Measurements from ENCODE around the gene SAMD11.
A peak's percentile ranks its signal among the peaks of the same experiment; 100 is the strongest.
"Not testable (repeated sequence)": the region's sequence is repeated elsewhere in the genome, so short reads cannot be mapped to it uniquely, and the experiment has no call there.

Gene SAMD11, protein sequence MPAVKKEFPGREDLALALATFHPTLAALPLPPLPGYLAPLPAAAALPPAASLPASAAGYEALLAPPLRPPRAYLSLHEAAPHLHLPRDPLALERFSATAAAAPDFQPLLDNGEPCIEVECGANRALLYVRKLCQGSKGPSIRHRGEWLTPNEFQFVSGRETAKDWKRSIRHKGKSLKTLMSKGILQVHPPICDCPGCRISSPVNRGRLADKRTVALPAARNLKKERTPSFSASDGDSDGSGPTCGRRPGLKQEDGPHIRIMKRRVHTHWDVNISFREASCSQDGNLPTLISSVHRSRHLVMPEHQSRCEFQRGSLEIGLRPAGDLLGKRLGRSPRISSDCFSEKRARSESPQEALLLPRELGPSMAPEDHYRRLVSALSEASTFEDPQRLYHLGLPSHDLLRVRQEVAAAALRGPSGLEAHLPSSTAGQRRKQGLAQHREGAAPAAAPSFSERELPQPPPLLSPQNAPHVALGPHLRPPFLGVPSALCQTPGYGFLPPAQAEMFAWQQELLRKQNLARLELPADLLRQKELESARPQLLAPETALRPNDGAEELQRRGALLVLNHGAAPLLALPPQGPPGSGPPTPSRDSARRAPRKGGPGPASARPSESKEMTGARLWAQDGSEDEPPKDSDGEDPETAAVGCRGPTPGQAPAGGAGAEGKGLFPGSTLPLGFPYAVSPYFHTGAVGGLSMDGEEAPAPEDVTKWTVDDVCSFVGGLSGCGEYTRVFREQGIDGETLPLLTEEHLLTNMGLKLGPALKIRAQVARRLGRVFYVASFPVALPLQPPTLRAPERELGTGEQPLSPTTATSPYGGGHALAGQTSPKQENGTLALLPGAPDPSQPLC

DNA sequence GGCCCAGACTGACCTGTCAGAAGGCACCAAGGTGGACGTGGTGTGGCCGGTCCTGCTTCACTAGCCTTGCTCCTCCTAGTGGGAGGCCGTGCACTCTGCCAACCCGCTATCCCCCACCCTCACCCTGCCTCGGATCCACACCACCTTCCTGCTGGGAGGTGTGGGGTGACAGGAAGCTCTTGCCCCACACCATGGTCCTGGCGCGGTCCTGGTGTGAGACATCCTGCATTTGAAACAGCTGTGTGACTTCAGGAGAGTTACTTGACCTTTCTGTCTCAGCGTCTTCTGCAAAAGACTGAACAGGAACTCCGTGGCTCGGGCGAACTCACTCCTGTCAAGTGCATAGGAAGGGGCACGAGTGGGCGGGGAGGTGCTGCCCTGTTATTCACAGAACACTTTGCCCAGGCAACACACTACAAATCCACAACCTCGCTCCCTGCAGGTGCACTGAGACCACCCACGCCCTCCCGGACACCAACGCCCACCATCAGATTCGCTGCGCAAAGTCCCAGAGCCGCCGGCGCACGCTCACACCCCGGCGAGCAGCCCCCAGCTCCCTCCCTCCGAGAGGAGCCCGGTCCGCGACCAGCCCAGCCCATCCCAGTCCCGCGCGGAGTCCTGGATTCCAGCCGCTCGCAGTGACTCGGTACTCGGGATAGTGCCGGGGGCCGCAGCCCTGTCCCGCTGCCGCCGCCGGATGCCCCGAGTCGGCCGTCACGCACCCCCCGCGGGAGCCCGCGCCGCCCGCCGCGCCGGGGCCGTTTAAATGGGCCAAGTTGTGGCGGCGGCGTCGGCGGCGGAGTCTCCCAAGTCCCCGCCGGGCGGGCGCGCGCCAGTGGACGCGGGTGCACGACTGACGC, at the start of gene SAMD11:
Gene SAMD11 (plus strand): TSS at position 793 of the 860 bp plus-strand sequence. CDS start 509 bp downstream, outside the sequence.
- peak; percentile 96 for DNase-seq (ENCODE audit: low read depth, low spot score)

DNA sequence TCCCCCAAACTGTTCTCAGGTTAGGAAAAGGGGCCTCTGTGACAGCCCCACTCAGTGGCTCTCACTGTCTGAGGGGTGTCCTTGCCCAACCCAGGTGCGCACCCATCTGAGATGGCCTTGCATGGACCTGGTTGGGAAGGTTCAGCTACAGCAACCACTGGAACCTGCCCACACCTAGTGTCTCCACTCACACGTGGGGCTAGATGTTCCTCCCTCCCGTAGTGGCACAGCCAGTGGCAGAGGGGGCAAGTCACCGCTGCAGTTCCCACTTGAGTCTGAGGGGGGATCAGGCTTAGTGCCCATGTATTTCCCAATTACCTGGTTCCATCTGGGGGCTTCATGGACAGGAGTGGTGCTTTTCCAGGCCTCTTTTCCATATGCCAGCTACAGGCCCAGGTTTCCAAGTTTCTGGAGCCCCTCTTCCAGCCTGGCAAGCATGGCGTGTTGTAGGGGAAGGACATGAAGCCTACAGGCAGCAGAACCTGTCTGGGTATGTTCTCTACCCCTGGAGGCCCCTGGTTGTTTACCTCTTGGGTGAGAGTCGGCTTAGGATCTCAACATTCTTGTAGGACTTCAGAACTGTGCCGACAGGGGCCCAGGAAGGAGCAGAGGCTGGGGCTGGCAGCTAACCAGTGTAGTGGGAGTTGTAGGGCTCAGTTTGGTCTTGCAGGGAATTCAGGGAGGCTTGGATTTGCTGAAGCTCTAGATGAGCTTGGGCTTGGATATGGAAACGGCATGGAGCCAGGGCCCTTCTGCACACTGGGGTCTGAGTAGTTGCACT, 47.1 kb upstream of the SAMD11 start:
- DNase-seq (ENCODE audit: low read depth, low spot score) = not testable (repeated sequence)

DNA sequence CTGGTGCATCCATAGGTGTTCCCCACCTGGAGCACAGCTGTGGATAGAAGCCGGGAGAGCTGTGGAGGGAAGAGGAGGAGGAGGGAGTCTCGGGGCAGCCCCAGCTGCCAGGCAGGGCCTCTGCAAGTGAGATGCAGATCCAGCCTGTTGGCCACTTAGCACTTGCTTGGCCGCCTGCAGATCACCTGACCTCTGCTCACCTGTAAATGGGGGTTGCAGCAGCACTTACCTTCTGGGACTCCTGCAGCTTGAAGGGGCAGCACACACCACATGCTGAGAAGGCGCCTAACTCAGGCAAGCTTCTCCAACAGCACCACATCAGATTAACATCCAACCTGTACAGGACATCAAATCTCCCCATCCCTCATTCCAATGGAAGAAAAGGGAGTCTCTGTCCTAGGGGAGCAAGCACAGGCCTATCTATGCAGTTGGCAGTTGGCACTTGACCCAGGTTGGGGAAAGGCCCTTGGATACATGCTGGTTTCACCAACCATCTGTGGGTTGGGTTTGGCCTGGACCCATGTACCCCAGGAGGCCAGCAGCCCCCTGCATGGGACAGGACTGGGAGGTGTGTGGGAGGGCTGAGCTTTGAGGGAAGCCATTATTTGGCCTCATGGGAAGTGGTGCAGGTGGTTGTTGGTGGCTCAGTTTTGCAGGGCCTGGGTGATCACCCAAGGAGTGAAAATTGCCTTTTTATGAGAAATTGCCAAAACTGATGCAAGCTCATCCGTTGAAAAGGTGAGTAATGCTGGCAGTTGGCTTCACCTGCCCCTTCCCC, 46.3 kb upstream of the SAMD11 start:
- DNase-seq (ENCODE audit: low read depth, low spot score) = not testable (repeated sequence)

DNA sequence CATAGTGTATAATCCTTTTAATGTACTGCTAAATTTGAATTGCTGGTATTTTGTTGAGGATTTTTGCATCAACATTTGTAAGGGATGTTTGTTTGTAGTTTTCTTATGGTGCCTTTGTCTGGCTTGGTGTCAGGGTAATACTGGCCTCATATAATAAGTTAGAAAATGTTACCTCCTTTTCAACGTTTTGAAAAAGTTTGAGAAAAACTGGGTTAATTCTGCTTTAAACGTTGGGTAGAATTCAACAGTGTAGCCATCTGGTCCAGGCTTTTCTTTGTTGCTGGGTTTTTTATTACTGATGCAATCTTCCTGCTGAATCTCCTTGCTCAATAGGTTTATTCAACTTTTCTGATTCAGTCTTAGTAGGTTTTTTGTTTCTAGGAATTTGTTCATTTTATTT, 43.2 kb upstream of the SAMD11 start:
- DNase-seq (ENCODE audit: low read depth, low spot score) = not testable (repeated sequence)

DNA sequence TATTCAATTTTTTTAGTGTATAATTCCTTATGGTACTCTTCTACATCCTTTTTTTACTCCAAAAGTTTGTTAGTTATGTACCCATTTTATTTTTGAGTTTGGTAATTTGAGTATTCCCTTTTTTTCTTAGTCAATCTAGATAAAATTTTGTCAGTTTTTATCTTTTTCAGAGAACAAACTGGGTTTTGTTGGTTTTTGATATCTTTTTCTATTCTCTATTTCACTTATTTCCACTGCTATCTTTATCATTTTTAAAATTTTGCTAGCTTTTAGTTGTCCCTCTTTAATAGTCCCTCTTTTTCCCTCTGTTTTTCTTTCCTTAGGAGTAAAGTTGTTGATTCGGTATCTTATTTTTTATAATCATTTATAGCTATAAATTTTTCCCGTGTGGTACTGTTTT, 42.8 kb upstream of the SAMD11 start:
- DNase-seq (ENCODE audit: low read depth, low spot score) = not testable (repeated sequence)

DNA sequence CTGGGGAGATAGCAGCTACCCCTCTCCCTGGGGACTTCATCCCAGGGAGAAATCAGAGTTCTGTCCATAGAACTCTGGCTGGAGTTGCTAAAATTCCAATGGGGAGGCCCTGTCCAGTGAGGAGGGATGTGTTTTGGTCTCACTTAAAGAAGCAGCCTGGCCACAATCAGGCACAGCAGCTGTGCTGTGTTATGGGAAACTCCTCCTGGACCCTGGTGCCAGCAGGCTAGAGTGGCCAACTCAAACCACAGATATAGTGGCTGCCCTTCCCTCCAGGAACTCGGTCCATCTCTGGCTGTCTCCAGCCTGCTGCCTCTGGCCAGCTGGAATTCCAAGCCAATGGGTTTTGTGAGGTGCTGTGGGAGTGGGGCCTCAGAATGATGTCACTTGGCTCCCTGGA, 37.4 kb upstream of the SAMD11 start:
- DNase-seq (ENCODE audit: low read depth, low spot score) = no peak

DNA sequence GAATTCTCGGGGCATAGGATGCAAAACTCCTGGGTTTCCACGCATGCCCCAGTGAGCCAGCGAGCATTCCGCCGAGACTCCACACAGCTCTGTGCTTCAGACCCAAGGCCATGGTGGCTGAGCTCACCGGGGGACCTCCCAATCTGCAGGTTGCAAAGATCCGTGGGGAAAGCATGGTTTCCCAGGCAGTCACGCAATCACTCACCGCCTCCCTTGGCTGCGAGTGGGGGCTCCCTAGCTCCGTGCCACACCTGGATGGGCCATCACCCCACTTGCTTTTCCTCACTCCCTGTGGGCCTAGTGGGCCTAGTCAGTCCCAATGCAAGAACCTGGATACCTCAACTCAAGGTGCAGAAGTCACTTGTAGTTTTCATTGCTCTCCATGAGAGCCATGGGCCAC, 37.0 kb upstream of the SAMD11 start:
- no peak for DNase-seq (ENCODE audit: low read depth, low spot score)

DNA sequence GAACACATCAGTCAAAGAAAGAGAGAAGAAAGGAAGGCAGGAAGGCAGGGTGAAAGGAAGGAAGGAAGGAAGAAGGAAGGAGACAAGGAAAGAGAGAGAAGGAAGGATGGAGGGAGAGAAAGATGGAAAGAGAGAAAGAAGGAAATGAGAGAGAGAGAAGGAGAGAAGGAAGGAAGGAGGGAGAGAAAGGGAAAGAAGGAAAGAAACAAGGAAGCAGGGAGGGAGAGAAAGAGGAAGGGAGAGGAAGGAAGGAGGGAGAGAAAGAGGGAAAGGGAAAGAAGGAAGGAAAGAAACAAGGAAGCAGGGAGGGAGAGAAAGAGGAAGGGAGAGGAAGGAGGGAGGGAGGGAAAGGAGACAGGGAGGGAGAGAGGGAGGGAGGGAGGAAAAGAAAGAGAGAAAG, 35.4 kb upstream of the SAMD11 start:
- DNase-seq (ENCODE audit: low read depth, low spot score) = no peak

DNA sequence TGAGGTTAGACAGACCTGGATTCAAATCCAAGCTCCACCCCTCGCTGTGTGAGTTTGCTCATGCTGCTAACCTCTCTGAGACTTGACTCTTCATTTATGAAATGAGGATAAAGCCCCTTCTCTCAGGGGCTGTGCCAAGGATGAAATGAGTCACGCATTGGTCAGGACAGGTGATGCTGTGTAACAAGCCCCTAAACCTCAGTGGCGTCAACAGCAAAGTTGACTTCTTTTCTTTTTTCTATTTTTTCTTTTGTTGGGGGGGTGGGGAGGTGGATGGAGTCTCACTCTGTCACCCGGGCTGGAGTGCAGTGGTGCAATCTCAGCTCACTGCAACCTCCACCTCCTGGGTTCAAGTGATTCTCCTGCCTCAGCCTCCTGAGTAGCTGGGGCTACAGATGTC, 33.9 kb upstream of the SAMD11 start:
- not testable (repeated sequence) for DNase-seq (ENCODE audit: low read depth, low spot score)

DNA sequence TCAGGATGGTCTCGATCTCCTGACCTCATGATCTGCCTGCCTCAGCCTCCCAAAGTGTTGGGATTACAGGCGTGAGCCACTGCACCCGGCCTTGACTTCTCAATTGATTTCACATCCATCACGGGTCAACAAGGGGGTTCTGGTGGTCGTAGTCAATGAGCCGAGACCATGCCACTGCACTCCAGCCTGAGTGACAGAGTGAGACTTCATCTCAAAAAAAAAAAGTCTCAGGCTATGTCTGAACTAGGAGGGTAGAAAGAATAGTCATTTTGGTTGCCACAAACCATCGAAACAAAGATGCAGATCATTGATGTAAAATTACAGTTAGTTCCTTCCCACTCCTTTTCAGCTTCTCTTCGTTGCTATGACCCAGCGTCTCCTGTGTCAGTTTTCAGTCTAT, 33.5 kb upstream of the SAMD11 start:
- DNase-seq (ENCODE audit: low read depth, low spot score) = not testable (repeated sequence)

DNA sequence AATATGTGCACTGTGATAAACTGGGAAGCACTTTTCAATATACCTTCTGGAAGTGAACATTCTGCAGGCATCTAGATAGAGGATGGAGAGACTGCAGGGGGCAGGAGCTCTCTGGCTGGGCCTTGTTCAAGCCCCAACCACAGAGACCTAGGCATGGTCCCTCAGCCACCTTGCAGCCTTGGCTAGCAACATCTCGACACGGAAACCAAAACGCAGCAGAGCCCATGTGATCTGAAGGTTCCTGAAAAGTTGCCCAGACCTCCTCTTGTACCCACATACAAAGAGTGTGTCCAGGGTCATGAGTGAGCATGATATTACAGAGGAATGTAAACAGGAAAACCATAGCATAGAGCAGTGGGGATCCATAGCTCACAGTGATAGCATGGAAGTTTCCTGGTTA, 33.1 kb upstream of the SAMD11 start:
- DNase-seq (ENCODE audit: low read depth, low spot score) = no peak

DNA sequence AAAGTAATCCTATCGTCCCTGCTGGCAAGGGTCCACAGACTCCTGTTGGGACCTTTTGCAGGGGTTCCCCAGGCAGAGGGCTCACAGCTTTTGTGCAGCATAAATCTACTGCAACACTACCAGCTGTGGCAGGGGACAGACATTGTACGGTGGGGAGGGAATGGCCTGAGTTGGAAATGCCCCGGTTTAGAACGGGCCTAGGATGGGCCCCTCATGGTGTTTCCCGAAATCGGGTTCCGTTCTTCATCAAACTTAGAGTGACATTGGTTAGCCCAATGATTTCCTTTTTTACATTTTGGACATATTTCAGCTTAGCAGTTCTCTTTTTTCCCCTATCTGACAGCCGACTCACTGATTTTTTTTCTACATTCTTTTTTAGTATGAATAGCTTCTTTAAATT, 26.5 kb upstream of the SAMD11 start:
- no peak for DNase-seq (ENCODE audit: low read depth, low spot score)

DNA sequence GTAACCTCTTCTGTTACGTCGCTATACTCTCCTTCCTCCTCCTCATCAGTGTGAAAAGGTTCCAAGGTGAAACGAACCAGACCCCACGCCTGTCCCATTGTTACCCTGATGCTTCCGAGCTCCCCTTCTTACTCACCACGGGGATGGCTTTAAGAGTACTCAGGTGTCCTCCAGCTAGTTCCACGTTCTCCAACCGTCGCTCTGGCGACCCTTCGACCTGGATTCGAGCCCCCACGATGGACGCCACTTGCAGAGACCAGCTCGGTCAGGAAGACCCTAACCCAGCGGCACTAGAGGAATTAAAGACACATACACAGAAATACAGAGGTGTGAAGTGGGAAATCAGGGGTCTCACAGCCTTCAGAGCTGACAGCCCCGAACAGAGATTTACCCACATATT, 25.8 kb upstream of the SAMD11 start:
- not testable (repeated sequence) for DNase-seq (ENCODE audit: low read depth, low spot score)

DNA sequence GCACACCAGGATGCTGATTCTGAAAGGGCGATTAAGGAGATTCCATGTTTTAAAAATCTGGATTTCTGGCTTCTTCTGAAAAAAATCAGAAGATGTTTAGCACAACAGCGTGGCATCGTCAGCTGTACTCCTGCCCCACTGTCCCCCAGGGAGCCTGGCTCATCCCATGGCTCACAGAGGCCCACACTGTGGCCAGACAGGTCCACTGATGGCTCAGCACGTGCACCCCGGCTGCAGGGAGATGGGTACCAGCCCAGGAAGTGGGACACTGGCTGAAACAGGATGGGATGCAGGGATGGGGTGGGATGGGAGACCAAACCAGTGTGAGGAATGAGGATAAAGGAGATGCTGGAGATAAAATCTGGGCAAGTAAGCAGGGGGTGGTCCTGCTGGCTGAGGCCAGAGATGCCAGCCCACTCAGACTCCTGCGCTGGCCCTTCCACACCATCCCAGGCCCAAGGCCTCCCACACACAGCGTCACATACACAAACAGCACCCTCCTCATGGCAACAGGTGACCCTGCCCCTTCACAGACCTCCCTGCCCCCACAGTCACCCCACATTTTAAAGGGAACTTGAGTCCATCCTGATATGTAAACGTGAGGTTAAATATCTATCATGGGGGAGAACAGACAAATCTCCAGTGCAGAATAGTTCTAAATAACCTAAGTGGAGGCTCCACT, 23.9 kb upstream of the SAMD11 start:
- no peak for DNase-seq (ENCODE audit: low read depth, low spot score)

DNA sequence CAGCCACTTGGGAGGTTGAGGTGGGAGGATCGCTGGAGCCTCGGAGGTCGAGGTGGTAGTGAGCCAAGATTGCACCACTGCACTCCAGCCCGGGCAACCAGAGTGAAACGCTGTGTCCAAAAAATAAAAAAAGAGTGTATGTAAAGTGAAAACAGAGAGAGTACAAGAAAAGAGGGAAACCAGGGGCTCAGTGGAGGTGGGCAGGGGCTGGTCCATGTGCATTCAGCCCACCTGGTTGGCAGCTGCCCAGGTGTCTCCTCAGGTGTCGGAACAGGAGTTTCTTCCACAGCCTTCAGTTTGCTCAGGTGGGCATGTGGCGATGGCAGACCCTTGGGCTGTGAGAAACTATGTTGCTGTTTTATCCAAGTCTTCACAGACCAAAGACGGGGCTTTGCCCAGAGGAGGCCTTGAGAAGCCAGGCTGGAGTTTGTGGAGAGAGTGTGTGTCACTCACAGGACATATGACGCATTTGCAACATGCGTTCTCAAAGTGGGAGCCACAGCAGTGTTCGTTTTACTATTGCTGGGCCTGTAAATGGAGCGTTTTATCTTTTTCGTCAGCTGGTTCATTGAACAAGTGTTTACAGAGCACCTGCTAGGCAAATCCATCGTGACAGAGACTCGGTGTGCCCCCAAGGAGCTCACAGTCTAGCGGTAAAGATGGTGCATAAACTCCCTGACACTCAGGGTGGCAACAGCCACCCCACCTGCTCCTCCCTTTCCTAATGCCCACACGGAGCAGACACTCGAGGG, 22.4 kb upstream of the SAMD11 start:
- DNase-seq (ENCODE audit: low read depth, low spot score) = no peak

DNA sequence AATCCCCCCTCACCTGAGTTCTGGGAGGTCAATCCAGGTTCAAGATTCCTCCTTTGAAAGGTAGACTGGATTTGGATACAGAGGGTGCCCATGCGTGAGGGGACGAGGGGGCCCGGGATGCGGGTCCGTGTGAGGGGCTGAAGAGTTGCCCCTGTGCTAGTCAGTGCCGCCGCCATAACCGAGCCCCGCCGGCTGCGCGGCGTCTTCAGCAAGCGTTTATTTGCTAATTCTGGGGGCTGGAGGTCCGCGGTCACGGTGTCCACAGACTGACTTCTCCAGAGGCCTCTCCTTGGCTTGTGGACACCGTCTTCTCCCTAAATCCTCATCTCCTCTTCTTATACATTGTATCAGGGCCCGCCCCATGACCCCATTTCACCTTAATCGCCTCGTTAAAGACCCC, 20.9 kb upstream of the SAMD11 start:
- no peak for DNase-seq (ENCODE audit: low read depth, low spot score)

DNA sequence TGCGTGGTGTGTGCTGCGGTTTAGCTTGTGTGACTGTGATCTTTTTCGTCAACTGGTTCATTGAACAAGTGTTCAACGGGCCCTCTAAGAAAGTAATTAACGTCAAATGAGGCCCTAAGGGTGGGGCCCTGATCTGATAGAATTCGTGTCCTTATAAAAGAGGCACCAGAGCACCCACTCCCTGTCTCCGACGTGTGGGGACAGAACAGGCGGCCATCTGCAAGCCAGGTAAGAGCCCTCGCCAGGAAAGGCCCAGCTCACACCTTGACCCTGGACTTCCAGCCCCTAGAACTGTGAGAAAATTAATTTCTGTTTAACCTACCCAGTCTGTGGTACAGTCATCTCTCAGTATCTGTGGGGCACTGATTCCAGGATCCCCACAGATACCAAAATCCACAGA, 20.4 kb upstream of the SAMD11 start:
- no peak for DNase-seq (ENCODE audit: low read depth, low spot score)

DNA sequence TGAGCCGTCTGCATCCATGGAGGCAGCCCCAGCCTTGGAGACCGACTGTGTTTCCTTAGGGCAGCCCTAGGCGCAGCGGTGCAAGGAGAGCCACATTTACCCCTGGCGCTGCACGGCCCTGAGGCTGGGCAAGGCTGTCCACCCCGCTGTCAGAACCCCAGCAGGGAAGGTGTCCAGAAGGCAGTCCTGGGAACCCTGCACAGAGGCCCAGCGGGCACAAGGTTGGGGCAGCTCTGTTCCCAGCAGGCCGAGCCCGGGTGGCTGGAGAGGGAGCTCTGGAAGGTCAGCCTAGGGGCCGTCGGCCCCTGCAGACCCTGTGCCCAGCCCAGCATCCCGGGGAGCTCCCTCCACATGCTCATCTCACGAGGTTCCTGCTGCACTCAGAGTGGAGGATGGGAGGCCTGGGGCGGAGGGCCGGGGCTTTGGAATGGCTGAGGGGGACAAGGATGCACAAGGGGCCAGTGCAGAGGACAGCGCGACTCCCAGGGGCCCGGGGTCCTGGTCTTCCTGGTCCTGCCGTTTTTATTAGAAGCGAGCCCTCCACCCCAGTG, 19.9 kb upstream of the SAMD11 start:
- DNase-seq (ENCODE audit: low read depth, low spot score) = no peak

Measured in astrocyte of the hippocampus (primary cell).